T follicular helper cell (primary cell): ENCODE measurements around the gene DNM3.
"Not testable (repeated sequence)": the region's sequence is repeated elsewhere in the genome, so short reads cannot be mapped to it uniquely, and the experiment has no call there.

ENCODE experiments used
- DNase-seq: peaks from one replicate; pipeline ENCODE4 v3.0.0-alpha.2; 2020; ENCODE audit warnings: low read depth

Gene DNM3

DNA sequence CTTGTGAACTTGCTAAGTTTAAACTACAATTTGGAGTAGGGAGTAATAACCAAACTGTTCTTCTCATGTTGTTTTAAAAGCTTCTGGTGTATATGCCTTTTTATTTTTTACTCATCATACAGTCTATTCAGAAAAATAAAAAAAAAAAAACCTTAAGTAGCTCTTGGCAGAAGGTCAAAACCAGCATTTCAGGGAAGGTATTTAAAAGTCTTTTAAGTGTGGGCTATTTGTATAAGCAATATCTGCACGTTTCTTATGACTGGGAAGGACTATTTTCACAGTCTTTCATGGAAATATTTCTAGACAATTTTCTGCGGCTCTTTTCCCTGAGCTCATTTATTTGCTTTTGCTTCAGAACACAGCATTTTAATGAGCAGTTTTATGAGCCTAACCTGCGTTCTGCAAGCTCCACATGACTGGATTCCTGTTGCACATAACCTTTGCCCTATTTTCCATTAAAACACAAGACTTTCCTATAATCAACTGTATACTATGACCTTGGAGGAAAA lies 518.2 kb downstream of the DNM3 start:
- no peak for DNase-seq

DNA sequence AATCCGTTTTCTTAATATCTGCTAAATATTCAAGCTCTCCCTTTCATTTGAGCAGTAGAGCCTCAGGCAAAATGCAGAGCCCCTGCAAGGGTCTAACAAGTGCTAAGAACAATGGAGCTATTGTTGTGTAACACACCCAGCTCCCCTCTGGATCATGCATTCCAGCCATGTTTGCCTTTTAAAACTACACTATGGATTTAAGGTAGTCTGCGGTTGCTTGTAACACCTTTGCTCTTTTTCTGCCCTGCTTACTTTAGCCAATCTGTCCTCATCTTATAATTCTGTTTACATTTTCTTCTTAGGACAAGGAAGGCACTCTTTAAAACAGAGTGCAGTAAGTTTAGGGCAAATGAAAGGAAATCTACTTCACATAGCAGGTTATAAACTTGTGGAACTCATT lies 519.2 kb downstream of the DNM3 start:
- DNase-seq = no peak

DNA sequence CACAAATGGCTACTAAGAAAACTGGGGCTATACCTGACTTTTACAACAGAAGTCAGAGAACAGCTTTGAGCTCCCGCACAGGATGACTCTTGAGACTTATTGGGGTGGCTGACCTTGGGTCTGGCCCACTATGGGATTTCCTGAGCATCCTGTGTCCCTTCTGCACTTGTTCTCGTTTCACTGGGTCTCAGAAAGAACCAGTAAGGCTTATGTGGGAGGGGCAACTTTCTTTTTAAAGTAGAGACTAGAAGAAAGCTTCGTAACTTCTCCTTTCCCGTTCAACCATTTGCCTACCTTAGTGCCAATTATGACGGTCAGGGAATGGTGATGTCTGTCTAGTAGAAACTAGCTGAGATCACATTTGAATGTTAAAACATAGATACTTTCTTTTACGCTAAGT lies 519.7 kb downstream of the DNM3 start:
- DNase-seq = no peak

DNA sequence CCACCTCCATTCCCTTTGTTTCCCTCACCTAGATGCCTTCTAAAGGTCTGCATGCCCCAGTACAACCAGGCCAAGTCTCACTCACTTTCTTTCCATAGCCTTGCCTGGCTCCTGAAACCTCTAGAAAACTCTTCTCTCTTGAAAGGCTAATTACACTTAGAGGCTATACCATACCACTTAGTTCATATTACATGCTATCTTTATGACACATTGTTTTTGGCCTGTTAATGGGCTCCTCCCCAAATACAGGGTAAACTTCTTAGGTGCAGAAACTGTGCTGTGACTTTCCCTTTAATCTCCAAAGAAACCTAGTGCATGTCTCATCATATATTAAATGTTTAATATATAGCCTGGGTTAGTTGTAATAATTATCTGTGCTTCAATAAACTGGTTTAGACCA lies 522.6 kb downstream of the DNM3 start:
- DNase-seq = no peak

DNA sequence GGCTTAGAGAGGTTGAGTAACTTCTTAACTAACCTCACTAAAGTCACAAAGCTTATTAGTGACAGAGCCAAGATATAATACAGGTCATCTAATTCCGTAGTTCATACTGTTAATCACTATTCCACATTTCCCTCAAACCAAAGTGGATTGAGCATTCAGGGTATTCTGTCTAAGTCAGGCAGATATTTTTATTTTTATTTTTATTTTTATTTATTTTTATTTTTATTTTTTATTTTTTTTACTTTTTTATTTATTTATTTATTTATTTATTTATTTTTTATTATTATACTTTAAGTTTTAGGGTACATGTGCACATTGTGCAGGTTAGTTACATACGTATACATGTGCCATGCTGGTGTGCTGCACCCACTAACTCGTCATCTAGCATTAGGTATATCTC lies 530.3 kb downstream of the DNM3 start:
- not testable (repeated sequence) for DNase-seq

DNA sequence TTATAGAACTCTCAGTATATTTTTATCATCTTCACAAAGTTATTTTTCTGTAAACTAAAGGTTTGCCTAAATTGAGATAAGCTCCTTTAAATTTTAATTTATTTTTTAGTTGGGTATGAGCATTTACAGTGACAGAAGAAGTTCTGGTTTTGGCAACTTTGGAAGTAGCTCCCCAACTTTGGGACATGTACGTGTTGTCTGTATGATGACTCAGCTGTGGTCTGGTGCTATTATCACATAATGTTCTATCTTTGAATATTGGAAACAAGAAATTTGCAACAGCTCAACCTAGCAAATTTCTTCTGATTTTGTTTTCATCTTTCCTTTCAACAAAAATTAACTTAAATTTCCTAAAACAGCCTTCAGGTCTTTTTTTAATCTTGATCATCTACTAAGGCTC lies 532.6 kb downstream of the DNM3 start:
- no peak for DNase-seq

DNA sequence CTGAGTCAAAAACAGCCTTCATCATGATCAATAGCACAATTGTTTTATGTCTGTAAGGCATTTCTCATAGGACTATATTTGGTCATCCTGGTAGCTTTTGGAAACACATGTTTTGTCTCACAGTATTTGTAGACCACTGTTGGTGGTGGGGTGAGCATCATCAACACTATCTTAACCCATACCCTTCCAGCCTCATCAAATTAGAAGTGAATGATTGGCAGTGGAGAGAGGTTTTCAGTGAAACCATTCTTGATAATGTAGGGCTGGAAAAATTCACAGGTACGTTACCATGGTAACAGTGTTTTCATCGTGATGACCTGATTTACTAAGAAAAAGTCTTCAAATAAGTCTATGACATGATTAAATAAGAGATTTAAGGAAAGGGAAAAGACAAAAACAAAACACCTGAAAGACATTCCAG lies 533.9 kb downstream of the DNM3 start:
- no peak for DNase-seq

DNA sequence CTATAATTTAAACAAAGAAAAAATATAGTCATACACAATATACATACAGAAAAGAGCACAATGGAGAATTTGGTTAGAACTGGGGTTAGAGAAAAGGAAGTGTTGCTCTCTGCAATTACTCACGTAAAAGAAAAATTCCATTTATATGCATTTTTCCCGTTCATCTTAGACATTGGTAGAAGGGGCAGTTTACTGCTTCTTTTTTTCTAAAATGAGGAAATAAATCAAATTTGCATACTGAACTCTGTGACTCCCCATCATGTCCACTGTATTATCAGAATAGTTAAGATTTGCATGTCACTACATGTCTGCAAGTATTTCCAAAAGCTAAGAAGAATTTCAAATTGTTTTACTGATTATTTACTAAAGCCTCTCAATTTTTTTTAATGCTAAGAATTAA lies 535.1 kb downstream of the DNM3 start:
- no peak for DNase-seq

DNA sequence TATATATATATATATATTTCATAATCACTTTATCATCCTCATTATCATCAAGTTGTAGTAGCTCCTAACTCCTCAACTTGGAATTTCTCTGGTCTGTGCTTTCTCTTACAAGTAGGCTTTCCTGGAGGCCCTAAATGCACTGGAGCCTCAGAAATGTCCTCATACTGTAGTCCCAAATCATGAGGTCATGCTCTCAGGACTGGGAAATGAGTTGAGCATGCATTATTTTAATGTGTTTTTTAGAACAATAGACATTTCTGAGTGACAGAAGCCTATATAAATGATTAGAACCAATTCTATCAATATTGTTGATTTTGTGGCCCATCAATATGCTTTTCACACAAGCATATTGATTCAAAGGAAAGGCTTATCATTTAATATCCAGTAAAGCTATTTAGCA lies 536.3 kb downstream of the DNM3 start:
- no peak for DNase-seq

DNA sequence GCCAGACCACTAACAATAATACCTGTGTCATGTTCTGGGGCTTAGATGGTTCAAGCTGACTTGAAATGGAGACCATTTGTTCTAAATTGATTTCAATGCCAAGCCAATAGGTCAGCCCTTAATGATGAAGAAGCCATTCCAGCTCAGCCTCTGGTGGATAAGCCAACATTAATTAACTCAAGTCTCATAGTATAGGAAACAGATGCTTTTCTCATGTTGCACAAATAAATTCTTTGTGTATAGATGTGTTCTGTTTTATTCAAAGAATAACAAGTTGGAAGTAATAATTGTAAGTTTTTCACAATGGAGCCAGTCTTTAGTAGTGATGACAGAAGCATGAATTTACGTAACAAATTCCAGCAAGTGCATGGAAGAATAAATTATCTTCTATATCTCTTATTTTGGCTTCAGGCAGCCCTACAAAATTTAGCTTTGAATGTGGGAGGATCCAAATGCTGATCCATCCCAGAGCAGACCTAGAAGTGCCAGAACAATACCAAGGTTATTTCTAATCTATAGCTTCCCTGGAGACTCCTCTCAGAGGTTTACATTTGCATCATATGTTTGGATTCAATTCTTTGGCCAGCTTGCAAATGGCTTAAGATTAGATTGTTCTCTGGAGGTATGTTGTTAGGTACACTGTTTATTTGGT lies 536.9 kb downstream of the DNM3 start:
- no peak for DNase-seq

DNA sequence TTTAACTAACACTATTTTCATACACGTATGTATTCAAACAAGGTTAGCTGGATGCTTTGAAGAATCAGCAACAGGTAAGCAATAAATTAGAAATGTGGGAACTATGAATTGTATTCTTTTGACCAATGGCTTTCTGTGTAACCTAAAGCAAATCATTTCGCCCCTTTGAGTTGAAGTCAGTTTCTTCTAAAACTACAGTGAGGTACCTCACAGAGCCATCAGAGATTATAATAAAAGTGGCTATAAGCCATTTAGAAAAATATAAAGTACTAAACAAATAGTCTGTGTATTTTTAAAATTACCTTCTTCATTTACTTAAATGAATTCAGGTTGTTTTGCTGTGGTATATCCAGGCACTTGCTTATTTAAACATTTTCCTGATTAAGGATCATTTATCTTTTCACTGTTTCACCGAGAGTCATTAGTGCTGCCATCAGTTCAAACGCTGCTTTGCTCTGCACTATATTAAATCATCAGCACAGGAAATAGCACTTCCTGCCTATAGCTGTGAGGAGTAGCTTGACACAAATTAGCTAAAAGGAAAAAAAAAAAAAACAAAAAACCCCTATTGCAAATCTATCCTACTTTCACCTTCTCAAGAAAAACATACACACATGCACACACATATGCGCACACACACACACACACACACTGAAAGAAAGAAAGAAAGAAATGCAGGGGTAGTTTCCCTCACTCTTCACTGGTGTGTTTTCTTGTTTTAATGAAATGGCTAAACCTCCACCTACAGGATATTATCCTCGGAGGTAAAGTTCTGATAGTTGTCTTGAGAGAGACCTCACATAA lies 539.3 kb downstream of the DNM3 start:
- DNase-seq = no peak

DNA sequence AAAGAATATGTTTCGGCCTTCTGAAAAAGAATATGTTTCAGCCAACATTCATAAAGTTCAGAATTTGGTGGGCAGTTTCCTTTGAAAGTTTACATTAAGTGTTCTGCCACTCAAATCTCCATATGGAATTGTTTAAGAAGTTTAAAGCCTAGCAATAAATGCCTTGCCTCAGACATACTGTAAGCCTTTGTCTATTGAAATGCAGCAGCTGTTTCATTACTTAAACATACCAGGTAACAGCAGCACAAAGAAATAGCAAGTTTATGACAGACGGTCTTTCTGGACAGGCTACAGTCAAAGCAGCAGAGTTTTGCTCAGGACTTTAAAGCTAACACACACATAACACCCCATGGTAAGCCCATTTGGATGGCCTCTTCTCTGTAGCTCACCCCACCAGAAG lies 540.6 kb downstream of the DNM3 start:
- DNase-seq = no peak

DNA sequence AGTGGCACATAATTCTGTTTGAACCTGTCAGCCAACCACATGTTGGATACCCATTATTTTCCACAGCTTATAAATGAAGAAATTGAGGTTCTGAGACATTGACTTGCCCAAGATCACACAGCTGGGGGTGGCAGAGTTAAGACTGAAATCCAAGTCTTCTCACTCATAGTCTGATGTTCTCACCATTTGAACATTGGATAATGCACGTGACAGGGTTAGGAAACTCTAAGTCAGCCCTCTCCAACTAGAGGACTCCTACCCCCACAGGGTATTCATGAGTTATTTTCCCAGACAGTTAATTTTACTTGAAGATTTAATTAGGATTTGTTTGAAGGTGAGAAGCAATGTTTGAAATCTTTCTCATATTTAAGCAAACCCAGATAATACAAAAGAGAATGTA lies 541.1 kb downstream of the DNM3 start:
- no peak for DNase-seq

DNA sequence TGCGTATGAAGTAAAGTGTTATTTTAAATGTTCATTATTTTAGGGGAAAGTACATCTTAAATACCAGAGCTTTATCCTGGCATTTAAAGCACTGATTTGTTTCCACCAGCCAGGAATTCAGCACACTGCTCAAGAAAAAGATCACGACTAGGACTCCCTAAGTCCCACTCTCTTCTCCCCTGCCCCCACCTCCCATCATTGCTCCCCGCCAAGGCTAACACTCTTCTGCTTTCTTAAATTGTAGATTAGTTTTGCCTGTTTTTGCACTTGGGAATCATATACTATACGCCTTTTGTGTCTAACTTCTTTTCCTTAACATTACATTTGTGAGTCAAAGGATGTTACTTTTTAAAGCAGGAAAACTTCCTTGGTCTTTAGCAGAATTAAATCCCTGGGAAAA lies 541.7 kb downstream of the DNM3 start:
- no peak for DNase-seq

DNA sequence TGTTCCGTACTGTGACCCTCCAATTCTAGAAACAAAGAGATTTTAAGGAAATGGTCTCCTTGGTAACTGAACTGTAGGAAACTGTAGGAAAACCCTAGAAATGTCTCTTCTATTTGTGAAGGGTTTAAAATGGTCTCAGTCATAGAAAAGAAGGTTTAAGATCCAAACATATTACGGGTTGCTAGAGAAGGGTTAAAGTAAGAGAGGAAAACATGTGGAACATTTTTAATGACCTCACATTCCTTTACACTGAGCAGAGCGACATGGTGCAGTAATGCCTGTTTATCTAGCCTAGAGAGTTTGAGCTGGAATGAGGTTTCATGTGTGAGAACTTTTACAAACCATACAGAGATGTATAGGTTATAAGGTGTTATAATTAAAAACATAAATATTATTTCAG lies 542.2 kb downstream of the DNM3 start:
- no peak for DNase-seq

DNA sequence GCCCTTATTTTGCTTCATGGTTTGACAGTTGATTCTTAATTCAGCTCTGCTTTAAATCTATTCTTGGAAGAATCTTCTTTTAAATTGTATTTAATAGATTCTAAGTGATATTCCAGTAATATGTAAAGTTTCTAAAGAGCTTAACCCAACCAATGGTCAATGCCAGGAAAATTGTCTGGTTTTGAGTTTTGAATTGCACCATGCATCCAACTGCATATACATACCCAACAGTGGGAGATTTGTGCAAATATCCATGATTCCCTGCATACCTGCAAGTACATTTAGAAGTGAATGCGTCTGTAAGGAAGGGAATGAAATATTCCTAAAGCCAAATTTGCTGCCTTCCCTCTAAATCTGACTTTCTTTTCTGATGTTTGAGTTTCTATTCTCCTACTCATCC lies 543.4 kb downstream of the DNM3 start:
- DNase-seq = no peak

DNA sequence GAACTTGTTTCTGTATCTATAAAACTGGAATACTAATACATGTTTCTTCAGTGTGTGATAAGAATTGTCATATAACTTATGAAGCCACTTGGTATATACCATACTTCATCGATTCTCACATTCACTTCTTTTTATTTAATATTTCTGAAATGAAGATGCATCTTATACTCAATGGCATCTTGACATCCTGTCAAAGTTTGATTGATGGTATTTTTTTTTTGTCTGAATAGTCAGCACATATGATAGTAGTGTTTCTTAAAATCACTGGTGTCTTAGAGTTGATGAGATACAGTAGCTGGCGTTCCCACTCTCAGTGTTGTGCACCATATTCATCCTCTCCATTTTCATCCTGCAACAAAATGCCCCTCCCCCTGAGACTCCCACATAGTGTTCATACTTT lies 544.7 kb downstream of the DNM3 start:
- DNase-seq = no peak

DNA sequence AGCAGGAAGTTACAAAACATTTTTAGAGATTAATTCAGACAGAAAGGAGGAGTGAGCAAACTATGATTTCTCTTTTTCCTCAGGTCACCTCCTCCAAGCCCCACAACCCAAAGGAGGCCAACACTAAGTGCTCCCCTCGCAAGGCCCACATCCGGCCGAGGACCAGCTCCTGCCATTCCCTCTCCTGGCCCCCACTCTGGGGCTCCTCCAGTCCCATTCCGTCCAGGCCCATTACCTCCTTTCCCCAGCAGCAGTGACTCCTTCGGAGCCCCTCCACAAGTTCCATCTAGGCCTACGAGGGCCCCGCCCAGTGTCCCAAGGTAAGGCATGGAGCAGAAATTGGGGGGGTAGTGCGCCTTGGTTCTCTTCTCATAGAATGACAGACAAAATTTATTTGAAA lies 547.2 kb downstream of the DNM3 start:
- no peak for DNase-seq

DNA sequence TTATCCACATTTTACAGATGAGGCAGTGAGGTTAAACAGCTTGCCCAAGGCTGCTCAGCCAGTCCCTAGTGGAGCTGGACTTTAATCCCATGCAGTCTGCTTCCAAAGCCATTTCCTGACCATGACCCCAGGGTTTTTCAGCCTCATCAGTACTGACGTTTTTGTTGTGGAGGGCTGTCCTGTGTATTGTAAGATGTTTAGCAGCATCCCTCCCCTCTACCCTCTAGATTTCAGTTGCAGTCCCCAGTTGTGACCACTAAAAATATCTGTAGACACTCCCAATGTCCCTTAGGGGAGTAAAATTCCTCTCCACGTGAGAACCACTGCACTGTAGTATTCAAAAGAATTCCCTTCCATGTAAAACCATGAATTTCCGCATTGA lies 549.0 kb downstream of the DNM3 start:
- no peak for DNase-seq

DNA sequence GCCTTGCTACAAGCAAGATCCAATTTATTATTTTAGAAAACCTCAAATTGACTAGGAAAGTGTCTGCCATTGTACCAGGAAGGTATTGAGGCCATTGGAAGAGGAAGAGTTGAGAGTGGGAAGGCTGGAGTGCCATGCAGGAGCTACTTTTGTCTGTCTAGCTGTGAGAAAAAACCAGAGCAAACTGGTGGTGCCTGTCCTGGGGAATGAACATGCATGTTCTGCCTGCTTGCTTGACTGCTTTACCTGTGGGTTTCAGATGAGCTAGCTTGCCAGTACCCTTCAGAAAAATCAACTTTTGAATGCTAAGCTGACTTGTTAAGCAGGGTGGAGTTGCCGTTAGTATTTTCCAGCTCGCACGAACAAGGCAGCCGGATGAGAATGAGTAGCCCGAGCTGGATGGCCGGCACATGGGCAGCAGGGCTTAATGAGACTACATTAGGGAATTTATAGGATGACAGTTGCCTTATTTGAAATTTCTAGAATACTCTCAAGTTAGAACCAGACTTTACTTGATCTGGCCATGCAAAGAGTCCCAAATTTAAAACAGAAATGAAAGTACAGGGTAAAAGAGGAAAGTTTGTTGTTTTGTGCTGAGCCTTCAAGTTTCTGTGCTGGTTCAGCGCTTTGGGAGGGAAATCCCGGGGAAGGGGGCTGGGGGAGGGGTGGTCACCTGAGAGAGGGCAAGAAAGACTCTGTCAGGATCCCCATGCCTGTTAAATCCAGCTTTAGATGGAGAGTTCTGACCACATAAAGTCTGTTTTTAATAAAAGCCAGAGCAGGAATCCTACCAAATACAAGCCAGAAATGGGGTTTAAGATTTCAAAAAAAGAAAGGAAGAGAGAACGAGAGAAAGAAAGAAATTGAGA lies 549.6 kb downstream of the DNM3 start:
- DNase-seq = no peak

DNA sequence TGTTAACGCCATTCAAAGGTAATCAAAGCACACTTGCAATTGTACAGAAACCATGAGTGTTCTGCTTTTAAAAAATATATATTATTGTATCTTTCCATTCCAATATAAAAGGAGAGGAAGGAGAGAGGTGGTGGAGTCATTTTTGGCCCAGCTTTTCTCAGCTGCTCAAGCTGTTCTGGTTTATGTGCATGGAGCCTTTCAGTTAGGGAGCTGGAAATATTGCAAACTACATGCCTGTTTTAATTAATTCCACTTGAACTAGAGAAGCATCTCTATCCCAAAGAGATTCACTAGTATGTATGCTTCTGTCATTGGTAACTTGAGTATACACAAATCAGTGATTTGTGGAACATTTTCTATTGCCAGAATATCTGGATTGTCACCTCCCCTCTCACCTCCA lies 550.7 kb downstream of the DNM3 start:
- no peak for DNase-seq

DNA sequence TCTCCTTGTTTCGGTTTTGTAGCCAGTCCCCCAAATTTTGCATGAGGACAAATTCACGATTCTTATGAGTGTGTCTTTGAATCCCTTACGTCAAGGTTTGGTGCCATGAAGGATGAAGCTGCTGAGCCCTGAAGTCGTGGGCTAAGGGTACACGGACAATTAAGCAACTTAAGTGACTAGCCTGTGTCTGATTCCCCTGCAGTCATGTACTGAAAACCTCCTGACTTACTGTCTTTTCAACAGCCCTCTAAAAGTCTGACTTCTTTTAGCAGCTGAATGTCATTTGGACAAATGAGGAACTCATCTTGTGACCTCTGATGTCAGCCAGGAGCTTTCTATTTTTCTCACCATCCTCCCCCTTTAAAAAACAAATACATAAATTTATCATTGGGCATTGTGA lies 552.1 kb downstream of the DNM3 start:
- DNase-seq = no peak
